Measurements from ENCODE around the gene HPRT1. TPM values are rescaled to one million over a fixed set of nuclear protein-coding genes. Genes with fewer than 3 reads are reported as not detected.

The HPRT1 gene
- total RNA-seq, 2 donors from 2014 or later: 19.0 to 20.0 TPM

GRCh38 chrX:134443020-134443419, 16.9 kb upstream of the HPRT1 start:
- H3K27me3 ChIP-seq (ENCODE audit: control insufficient read depth, insufficient read depth, low read length, poor library complexity, severe bottlenecking): no peaks in the 10 kb centered on the region
- H3K4me3 ChIP-seq (ENCODE audit: low read length): no peak overlapping the region
- H3K36me3 Mint-ChIP-seq (ENCODE audit: low read depth): peaks cover 9% of the 10 kb centered on the region
- H3K4me1 Mint-ChIP-seq: no peaks in the 10 kb centered on the region
- no peak overlapping the region for H3K27ac Mint-ChIP-seq
- 94 to 100% methylated on average over 1 to 2 of the region's 2 CpGs for WGBS, 2 experiments (ENCODE audit: insufficient coverage in 1 of 2, insufficient read length in 1 of 2)
- no peaks in the 10 kb centered on the region for H3K27me3 Mint-ChIP-seq (ENCODE audit: insufficient read depth)
- H3K36me3 ChIP-seq (ENCODE audit: control insufficient read depth, insufficient read depth, low read length): no peaks in the 10 kb centered on the region
- no peaks in the 10 kb centered on the region for H3K9me3 ChIP-seq (ENCODE audit: control insufficient read depth, low read length)
- DNase-seq: no peak
- H3K27ac ChIP-seq (ENCODE audit: low read depth, low read length): no peak overlapping the region
- H3K4me3 Mint-ChIP-seq: no peak overlapping the region
- no peak for TF ChIP-seq CTCF (conservative IDR thresholded peaks at IDR 0.05)
- no peaks in the 10 kb centered on the region for H3K4me1 ChIP-seq (ENCODE audit: control insufficient read depth, insufficient read depth, low read length)
- H3K9me3 Mint-ChIP-seq: peaks cover 35% of the 10 kb centered on the region
- no peak overlapping the region for H3K9ac ChIP-seq (ENCODE audit: extremely low read depth, low read length, poor library complexity, severe bottlenecking)

- no peak overlapping the region for H3K27ac Mint-ChIP-seq
- 93% methylated on average over 2 of the region's 2 CpGs; no CpG with 5 or more reads in 1 of the 2 experiments for WGBS, 2 experiments (ENCODE audit: insufficient coverage in 1 of 2, insufficient read length in 1 of 2)
- peaks cover 7% of the 10 kb centered on the region for H3K36me3 Mint-ChIP-seq (ENCODE audit: low read depth)
- no peak for TF ChIP-seq CTCF (conservative IDR thresholded peaks at IDR 0.05)
- no peak overlapping the region for H3K4me3 Mint-ChIP-seq
- H3K27me3 Mint-ChIP-seq (ENCODE audit: insufficient read depth): no peaks in the 10 kb centered on the region
- Histone ChIP-seq H3K36me3 (ENCODE audit: control insufficient read depth, insufficient read depth, low read length) (no peaks in the 10 kb centered on the region), H3K4me3 (ENCODE audit: low read length) (no peak overlapping the region), H3K27me3 (ENCODE audit: control insufficient read depth, insufficient read depth, low read length, poor library complexity, severe bottlenecking) (no peaks in the 10 kb centered on the region), H3K9me3 (ENCODE audit: control insufficient read depth, low read length) (no peaks in the 10 kb centered on the region), H3K9ac (ENCODE audit: extremely low read depth, low read length, poor library complexity, severe bottlenecking) (no peak overlapping the region), H3K27ac (ENCODE audit: low read depth, low read length) (no peak overlapping the region), H3K4me1 (ENCODE audit: control insufficient read depth, insufficient read depth, low read length) (no peaks in the 10 kb centered on the region)
- H3K9me3 Mint-ChIP-seq: peaks cover 36% of the 10 kb centered on the region
- DNase-seq: no peak
- no peaks in the 10 kb centered on the region for H3K4me1 Mint-ChIP-seq
Observed at GRCh38 chrX:134443461-134443860, 16.5 kb upstream of the HPRT1 start.

DNA sequence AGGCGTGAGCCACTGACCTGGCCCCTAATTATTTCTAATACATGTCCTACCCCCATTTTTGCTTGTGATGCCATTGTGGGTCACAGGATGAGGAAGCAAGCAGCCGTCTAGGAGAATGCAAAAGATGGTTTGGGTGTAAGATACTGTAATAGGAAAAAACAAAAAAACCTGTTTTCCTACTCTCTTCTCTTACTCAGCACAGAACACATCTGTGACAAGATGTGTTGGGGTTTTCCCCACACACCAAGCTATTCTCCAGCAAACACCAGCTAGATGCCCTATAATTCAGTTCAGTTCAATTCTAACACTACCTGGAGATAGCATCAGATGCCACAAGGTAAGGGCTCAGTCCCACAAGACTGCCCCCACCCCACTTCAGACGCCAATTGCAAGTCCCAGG, 15.3 kb upstream of the HPRT1 start:
- DNase-seq: no peak
- Mint-ChIP-seq H3K36me3 (ENCODE audit: low read depth) (peaks cover under 1% of the 10 kb centered on the region), H3K4me3 (no peak overlapping the region), H3K27me3 (ENCODE audit: insufficient read depth) (no peaks in the 10 kb centered on the region), H3K9me3 (peaks cover 34% of the 10 kb centered on the region), H3K4me1 (no peaks in the 10 kb centered on the region), H3K27ac (no peak overlapping the region)
- TF ChIP-seq CTCF (conservative IDR thresholded peaks at IDR 0.05): no peak
- Histone ChIP-seq H3K9me3 (ENCODE audit: control insufficient read depth, low read length) (no peaks in the 10 kb centered on the region), H3K27ac (ENCODE audit: low read depth, low read length) (no peak overlapping the region), H3K4me3 (ENCODE audit: low read length) (no peak overlapping the region), H3K9ac (ENCODE audit: extremely low read depth, low read length, poor library complexity, severe bottlenecking) (no peak overlapping the region), H3K27me3 (ENCODE audit: control insufficient read depth, insufficient read depth, low read length, poor library complexity, severe bottlenecking) (no peaks in the 10 kb centered on the region), H3K4me1 (ENCODE audit: control insufficient read depth, insufficient read depth, low read length) (no peaks in the 10 kb centered on the region), H3K36me3 (ENCODE audit: control insufficient read depth, insufficient read depth, low read length) (no peaks in the 10 kb centered on the region)
- WGBS, 2 experiments (ENCODE audit: insufficient coverage in 1 of 2, insufficient read length in 1 of 2): 92% methylated on average over 2 of the region's 3 CpGs; no CpG with 5 or more reads in 1 of the 2 experiments

Data from endodermal cell (in vitro differentiated cells).